HEK293 (cell line): ENCODE data around the gene RAB3B.

Experiments
- CTCF ChIA-PET: fragments of 350-600 bp; formaldehyde crosslinking; extraction: SDS; loops from one replicate; lab custom pipeline; 2021; ENCODE audit warnings: antibody characterized with exemption; lab: Yijun Ruan, JAX
- POLR2A ChIA-PET: fragments of 300-600 bp; formaldehyde crosslinking; extraction: SDS; loops from one replicate; lab custom pipeline; 2020; ENCODE audit warnings: antibody characterized with exemption, inconsistent platforms; lab: Yijun Ruan, JAX
- H3K27ac ChIP-seq: fragments of 200-500 bp; sonication (Bioruptor generic); 2 replicates; pipeline ENCODE4 v1.5.1; 2014; ENCODE audit warnings: low read depth, low read length, control low read depth, inconsistent platforms; ENCODE audit errors: extremely low read depth
- H3K36me3 ChIP-seq, 2 experiments: fragments of 200-500 bp in 1 of 2; sonication (Bioruptor generic) in 1 of 2; 1 replicate in 1 of 2; 2 replicates in 1 of 2; pipeline ENCODE4 v1.5.1; 2014 to 2017; ENCODE audit warnings: inconsistent platforms in 2 of 2, low read length in 2 of 2; ENCODE audit not compliant: control insufficient read depth in 2 of 2, insufficient read depth in 1 of 2
- H3K4me1 ChIP-seq: fragments of 200-500 bp; sonication (Bioruptor generic); 2 replicates; pipeline ENCODE4 v1.5.1; 2014; ENCODE audit warnings: mild to moderate bottlenecking, low read length, inconsistent platforms; ENCODE audit not compliant: control insufficient read depth, insufficient read depth
- H3K4me3 ChIP-seq: 2 replicates; pipeline ENCODE4 v1.5.1; 2011; ENCODE audit warnings: low read depth, mild to moderate bottlenecking, control low read depth, low read length, moderate library complexity
- H3K9me3 ChIP-seq: fragments of 200-500 bp; sonication (Bioruptor generic); 2 replicates; pipeline ENCODE4 v1.5.1; 2014; ENCODE audit warnings: low read depth, low read length, inconsistent platforms; ENCODE audit not compliant: control insufficient read depth, insufficient read depth
- GLI4 ChIP-seq: fragments of 450-650 bp; formaldehyde crosslinking; IDR thresholded peaks from 2 replicates; pipeline ENCODE4 v1.5.1; 2016; ENCODE audit warnings: missing biosample characterization, missing genetic modification characterization
- IKZF3 ChIP-seq: fragments of 450-650 bp; IDR thresholded peaks from 2 replicates; pipeline ENCODE4 v1.5.0; 2018; ENCODE audit warnings: missing biosample characterization, mild to moderate bottlenecking, missing genetic modification characterization, moderate library complexity
- KLF1 ChIP-seq: fragments of 450-650 bp; formaldehyde crosslinking; IDR thresholded peaks from 2 replicates; pipeline ENCODE4 v1.5.1; 2016; ENCODE audit warnings: missing biosample characterization, missing genetic modification characterization
- KLF10 ChIP-seq: fragments of 450-650 bp; IDR thresholded peaks from 2 replicates; pipeline ENCODE4 v1.5.1; 2018; ENCODE audit warnings: missing biosample characterization, mild to moderate bottlenecking, missing genetic modification characterization
- ZBTB1 ChIP-seq: fragments of 450-650 bp; formaldehyde crosslinking; IDR thresholded peaks from 2 replicates; pipeline ENCODE4 v1.5.1; 2016; ENCODE audit warnings: missing biosample characterization, missing genetic modification characterization
- ZBTB20 ChIP-seq: fragments of 450-650 bp; formaldehyde crosslinking; IDR thresholded peaks from 2 replicates; pipeline ENCODE4 v1.5.1; 2016; ENCODE audit warnings: missing biosample characterization, missing genetic modification characterization
- ZEB2 ChIP-seq: fragments of 450-650 bp; formaldehyde crosslinking; IDR thresholded peaks from 2 replicates; pipeline ENCODE4 v1.5.1; 2016; ENCODE audit warnings: missing biosample characterization, missing genetic modification characterization
- ZFP69B ChIP-seq: fragments of 450-650 bp; formaldehyde crosslinking; IDR thresholded peaks from 2 replicates; pipeline ENCODE4 v1.5.1; 2016; ENCODE audit warnings: missing biosample characterization, missing genetic modification characterization
- ZIC2 ChIP-seq: fragments of 450-650 bp; formaldehyde crosslinking; IDR thresholded peaks from 2 replicates; pipeline ENCODE4 v1.5.1; 2016; ENCODE audit warnings: missing biosample characterization, missing genetic modification characterization
- ZNF114 ChIP-seq: fragments of 450-650 bp; formaldehyde crosslinking; IDR thresholded peaks from 2 replicates; pipeline ENCODE4 v1.5.0; 2017; ENCODE audit warnings: missing biosample characterization, missing genetic modification characterization
- ZNF155 ChIP-seq: fragments of 450-650 bp; formaldehyde crosslinking; IDR thresholded peaks from 2 replicates; pipeline ENCODE4 v1.5.1; 2016; ENCODE audit warnings: missing biosample characterization, missing genetic modification characterization
- ZNF174 ChIP-seq: fragments of 450-650 bp; formaldehyde crosslinking; IDR thresholded peaks from 2 replicates; pipeline ENCODE4 v1.5.0; 2017; ENCODE audit warnings: missing biosample characterization, mild to moderate bottlenecking, missing genetic modification characterization
- ZNF221 ChIP-seq: fragments of 450-650 bp; formaldehyde crosslinking; IDR thresholded peaks from 2 replicates; pipeline ENCODE4 v1.5.1; 2017; ENCODE audit warnings: missing biosample characterization, missing genetic modification characterization, borderline replicate concordance
- ZNF350 ChIP-seq: fragments of 450-650 bp; formaldehyde crosslinking; IDR thresholded peaks from 2 replicates; pipeline ENCODE4 v1.5.0; 2017; ENCODE audit warnings: missing biosample characterization, mild to moderate bottlenecking, missing genetic modification characterization
- ZNF354C ChIP-seq: fragments of 450-650 bp; formaldehyde crosslinking; IDR thresholded peaks from 2 replicates; pipeline ENCODE4 v1.5.1; 2016; ENCODE audit warnings: missing biosample characterization, missing genetic modification characterization, low read depth, borderline replicate concordance
- ZNF433 ChIP-seq: fragments of 450-650 bp; formaldehyde crosslinking; IDR thresholded peaks from 2 replicates; pipeline ENCODE4 v1.5.1; 2016; ENCODE audit warnings: missing biosample characterization, missing genetic modification characterization, low read depth
- ZNF623 ChIP-seq: fragments of 450-650 bp; formaldehyde crosslinking; IDR thresholded peaks from 2 replicates; pipeline ENCODE4 v1.5.1; 2016; ENCODE audit warnings: missing biosample characterization, missing genetic modification characterization
- ZNF658 ChIP-seq: fragments of 450-650 bp; formaldehyde crosslinking; IDR thresholded peaks from 2 replicates; pipeline ENCODE4; 2016; ENCODE audit warnings: missing biosample characterization, missing genetic modification characterization
- ZNF785 ChIP-seq: fragments of 450-650 bp; formaldehyde crosslinking; IDR thresholded peaks from 2 replicates; pipeline ENCODE4 v1.5.1; 2016; ENCODE audit warnings: missing biosample characterization, missing genetic modification characterization
- ZNF843 ChIP-seq: fragments of 450-650 bp; formaldehyde crosslinking; IDR thresholded peaks from 2 replicates; pipeline ENCODE4 v1.5.1; 2016; ENCODE audit warnings: missing biosample characterization, missing genetic modification characterization
- TF ChIP-seq, protein P1 (sequence below): fragments of 450-650 bp; IDR thresholded peaks from 2 replicates; pipeline ENCODE4 v1.5.1; 2018; ENCODE audit warnings: missing biosample characterization, mild to moderate bottlenecking, missing genetic modification characterization

Gene RAB3B

DNA sequence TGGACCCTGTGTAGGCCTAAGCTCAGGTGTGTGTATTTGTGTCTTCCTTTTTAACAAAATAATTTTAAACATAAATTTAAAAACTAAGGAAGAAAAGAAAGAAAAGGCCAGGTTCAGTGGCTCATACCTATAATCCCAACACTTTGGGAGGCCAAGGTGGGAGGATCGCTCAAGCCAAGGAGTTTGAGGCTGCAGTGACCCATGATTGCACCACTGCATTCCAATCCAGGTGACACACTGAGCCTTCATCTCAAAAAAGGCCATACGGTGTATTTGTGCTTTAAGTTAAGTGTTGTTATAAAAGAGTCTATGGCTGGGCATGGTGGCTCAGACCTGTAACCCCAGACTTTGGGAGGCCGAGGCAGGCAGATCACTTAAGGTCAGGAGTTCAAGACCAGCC is 8.3 kb downstream of the RAB3B start:
- CTCF ChIA-PET = no interaction called here

GRCh38 chr1:51981555-51981954 is 8.9 kb downstream of the RAB3B start:
- Histone ChIP-seq H3K4me3 (no peak overlapping the region), H3K27ac (no peak overlapping the region), H3K9me3 (no peaks in the 10 kb centered on the region), H3K4me1 (no peaks in the 10 kb centered on the region), H3K36me3 (peaks cover 0 to 8% of the 10 kb centered on the region in 2 experiments; a peak in 1 of 3 replicates)
- POLR2A ChIA-PET = no interaction called here
- CTCF ChIA-PET = no interaction called here
- TF ChIP-seq ZNF221 (tag by site-specific recombination) = no peak

More for the DNA sequence above, 8.3 kb downstream of the RAB3B start:
- POLR2A ChIA-PET = no interaction called here
- H3K4me3 ChIP-seq = no peak overlapping the region
- no peaks in the 10 kb centered on the region for H3K9me3 ChIP-seq
- no peaks in the 10 kb centered on the region for H3K4me1 ChIP-seq
- TF ChIP-seq ZEB2 (tag by site-specific recombination) = no peak
- TF ChIP-seq ZBTB1 = no peak
- no peak for TF ChIP-seq ZFP69B
- TF ChIP-seq ZNF623 (tag by site-specific recombination) = no peak
- TF ChIP-seq ZNF114 = no peak
- TF ChIP-seq ZNF843 (tag by site-specific recombination) = no peak
- TF ChIP-seq ZNF785 = no peak
- TF ChIP-seq ZNF433 (tag by site-specific recombination) = no peak
- no peak for TF ChIP-seq ZBTB20 (tag by site-specific recombination)
- TF ChIP-seq, protein P1, sequence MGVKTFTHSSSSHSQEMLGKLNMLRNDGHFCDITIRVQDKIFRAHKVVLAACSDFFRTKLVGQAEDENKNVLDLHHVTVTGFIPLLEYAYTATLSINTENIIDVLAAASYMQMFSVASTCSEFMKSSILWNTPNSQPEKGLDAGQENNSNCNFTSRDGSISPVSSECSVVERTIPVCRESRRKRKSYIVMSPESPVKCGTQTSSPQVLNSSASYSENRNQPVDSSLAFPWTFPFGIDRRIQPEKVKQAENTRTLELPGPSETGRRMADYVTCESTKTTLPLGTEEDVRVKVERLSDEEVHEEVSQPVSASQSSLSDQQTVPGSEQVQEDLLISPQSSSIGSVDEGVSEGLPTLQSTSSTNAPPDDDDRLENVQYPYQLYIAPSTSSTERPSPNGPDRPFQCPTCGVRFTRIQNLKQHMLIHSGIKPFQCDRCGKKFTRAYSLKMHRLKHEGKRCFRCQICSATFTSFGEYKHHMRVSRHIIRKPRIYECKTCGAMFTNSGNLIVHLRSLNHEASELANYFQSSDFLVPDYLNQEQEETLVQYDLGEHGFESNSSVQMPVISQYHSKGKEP (tag by site-specific recombination) = no peak
- TF ChIP-seq ZNF155 (tag by site-specific recombination) = no peak
- no peak for TF ChIP-seq ZNF658 (tag by site-specific recombination)
- peaks cover 0 to 2% of the 10 kb centered on the region in 2 experiments; a peak in 1 of 3 replicates for H3K36me3 ChIP-seq
- H3K27ac ChIP-seq = no peak overlapping the region

GRCh38 chr1:51978099-51978498 is 12.4 kb downstream of the RAB3B start:
- Histone ChIP-seq H3K36me3 (peaks cover 0 to 12% of the 10 kb centered on the region in 2 experiments; a peak in 1 of 3 replicates), H3K4me3 (no peak overlapping the region)
- CTCF ChIA-PET = no interaction called here
- POLR2A ChIA-PET = no interaction called here
- TF ChIP-seq KLF1 = no peak
- TF ChIP-seq ZNF354C = no peak
- TF ChIP-seq ZIC2 (tag by site-specific recombination) = no peak
- no peak for TF ChIP-seq ZNF350 (tag by site-specific recombination)
- TF ChIP-seq GLI4 = no peak
- TF ChIP-seq KLF10 (tag by site-specific recombination) = no peak
- no peak for TF ChIP-seq IKZF3 (tag by site-specific recombination)
- TF ChIP-seq ZNF174 (tag by site-specific recombination) = no peak
- TF ChIP-seq, all 188 proteins: peak for 0
- Histone ChIP-seq H3K27ac (no peak overlapping the region), H3K4me1 (peaks cover 5% of the 10 kb centered on the region), H3K9me3 (no peaks in the 10 kb centered on the region)
